ENCODE measurements around the gene TEC. TPM values are rescaled to one million over a fixed set of nuclear protein-coding genes. Genes with fewer than 3 reads are reported as not detected.

The TEC gene
- total RNA-seq: 1.5 and 3.8 TPM in 2 replicates

DNA sequence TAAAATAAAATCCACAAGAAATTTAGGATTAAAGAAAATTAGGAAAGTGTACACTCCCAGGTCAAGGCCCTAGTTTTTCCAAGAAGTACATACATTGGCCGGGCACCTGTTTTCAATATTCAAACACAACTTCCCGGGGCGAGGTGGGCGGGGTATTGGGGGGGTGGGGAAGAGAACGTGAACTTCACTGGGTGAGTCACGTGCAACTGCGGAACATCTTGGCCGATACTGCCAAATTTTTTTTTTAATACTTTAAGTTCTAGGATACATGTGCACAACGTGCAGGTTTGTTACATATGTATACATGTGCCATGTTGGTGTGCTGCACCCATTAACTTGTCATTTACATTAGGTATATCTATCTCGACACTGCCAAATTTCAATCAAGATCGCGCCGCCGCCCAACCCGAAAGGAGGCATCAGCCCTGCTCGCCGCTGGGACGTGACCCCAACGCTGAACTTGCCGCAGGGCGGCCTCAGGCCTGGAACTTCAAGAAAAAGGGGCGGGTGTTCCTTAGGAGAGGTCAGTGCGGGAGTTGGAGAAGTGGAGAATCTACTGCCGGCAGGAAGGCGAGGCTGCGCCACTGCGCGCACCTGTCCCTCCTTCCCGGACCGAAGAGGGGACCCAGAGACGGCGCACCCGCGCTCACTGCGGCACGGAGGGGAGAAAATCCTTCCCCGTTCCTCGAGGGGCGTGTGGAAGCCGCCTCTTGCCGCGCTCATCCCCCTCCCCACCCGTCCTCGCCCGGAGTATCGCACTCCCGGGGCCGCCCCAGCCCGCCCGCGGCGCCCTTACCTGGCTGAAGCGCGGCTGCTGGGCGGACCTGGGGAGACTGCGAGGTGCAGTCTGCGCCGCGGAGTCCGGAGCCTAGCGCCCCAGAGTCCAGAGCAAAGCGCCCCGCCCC is at the start of gene TEC:
TSS of gene TEC (minus strand) at position 883 of the 905 bp plus-strand sequence. CDS start 41,224 bp downstream, outside the sequence.

GRCh38 chr4:48134081-48134480 is 135.6 kb downstream of the TEC start, which contains the start of gene TXK:
TXK (minus strand) TSS chr4:48134250; CDS start chr4:48134170, 80 bp downstream.

Other genes with a start within 250 kb of the TEC start
- under 0.01 and 0.17 TPM in 2 replicates for gene TXK, start 135.6 kb downstream of the TEC start, total RNA-seq
- gene SLAIN2, start 71.7 kb upstream of the TEC start, total RNA-seq: 27.6 and 32.4 TPM in 2 replicates
- gene SLC10A4, start 213.5 kb upstream of the TEC start, total RNA-seq: 0.15 TPM in 1 of 2 replicates, not detected in the other
- not detected in 2 replicates for gene ZAR1, start 220.4 kb upstream of the TEC start, total RNA-seq